Ascending aorta (tissue), 2 donors: ENCODE results near the gene POU3F1. TPM values are rescaled to one million over a fixed set of nuclear protein-coding genes. Genes with fewer than 3 reads are reported as not detected.

ENCODE experiments used
- DNase-seq, 2 donors: peaks; one replicate each; pipeline ENCODE4 v3.0.0-alpha.2; 2019; ENCODE audit warnings: low spot score in 2 of 2
- H3K27ac ChIP-seq, 2 donors: fragments of 200-600 bp; sonication (generic); one replicate each; pipeline ENCODE4 v1.5.1; 2016 to 2017; ENCODE audit warnings: mild to moderate bottlenecking in 1 of 2
- H3K27me3 ChIP-seq: fragments of 200-600 bp; sonication (generic); one replicate; pipeline ENCODE4 v1.5.1; 2017
- H3K36me3 ChIP-seq, 2 donors: fragments of 200-600 bp; sonication (generic); one replicate each; pipeline ENCODE4 v1.5.1; 2016
- H3K4me1 ChIP-seq, 2 donors: fragments of 200-600 bp; sonication (generic); one replicate each; pipeline ENCODE4 v1.5.1; 2016 to 2017; ENCODE audit warnings: mild to moderate bottlenecking in 1 of 2
- H3K4me3 ChIP-seq, 2 donors: fragments of 200-600 bp; sonication (generic); one replicate each; pipeline ENCODE4 v1.5.1; 2016 to 2017; ENCODE audit warnings: mild to moderate bottlenecking in 1 of 2
- H3K9me3 ChIP-seq, 2 donors: fragments of 200-600 bp; sonication (generic); one replicate each; pipeline ENCODE4 v1.5.1; 2016
- intact Hi-C: fragments of 100-400 bp; cut with DNase I; formaldehyde crosslinking; loops from one replicate; pipeline ENCODE4 v1.15.1; 2023
- total RNA-seq: library from RNA; depleted of rRNA; stranded (reverse); fragments of >200 nt; gene quantifications from one replicate; pipeline ENCODE4 v1.1.0, GENCODE V29; 2016
- TF ChIP-seq, protein P1 (sequence below), 3 experiments: fragments of 200-600 bp in 2 of 3; fragments of 450-650 bp in 1 of 3; sonication (generic) in 2 of 3; IDR thresholded peaks; one replicate each; pipeline ENCODE4 v1.5.1; 2016 to 2019; ENCODE audit warnings: antibody characterized with exemption in 3 of 3, mild to moderate bottlenecking in 1 of 3, moderate library complexity in 1 of 3

Gene POU3F1
- total RNA-seq, 1 donor from 2014 or later = not detected

DNA sequence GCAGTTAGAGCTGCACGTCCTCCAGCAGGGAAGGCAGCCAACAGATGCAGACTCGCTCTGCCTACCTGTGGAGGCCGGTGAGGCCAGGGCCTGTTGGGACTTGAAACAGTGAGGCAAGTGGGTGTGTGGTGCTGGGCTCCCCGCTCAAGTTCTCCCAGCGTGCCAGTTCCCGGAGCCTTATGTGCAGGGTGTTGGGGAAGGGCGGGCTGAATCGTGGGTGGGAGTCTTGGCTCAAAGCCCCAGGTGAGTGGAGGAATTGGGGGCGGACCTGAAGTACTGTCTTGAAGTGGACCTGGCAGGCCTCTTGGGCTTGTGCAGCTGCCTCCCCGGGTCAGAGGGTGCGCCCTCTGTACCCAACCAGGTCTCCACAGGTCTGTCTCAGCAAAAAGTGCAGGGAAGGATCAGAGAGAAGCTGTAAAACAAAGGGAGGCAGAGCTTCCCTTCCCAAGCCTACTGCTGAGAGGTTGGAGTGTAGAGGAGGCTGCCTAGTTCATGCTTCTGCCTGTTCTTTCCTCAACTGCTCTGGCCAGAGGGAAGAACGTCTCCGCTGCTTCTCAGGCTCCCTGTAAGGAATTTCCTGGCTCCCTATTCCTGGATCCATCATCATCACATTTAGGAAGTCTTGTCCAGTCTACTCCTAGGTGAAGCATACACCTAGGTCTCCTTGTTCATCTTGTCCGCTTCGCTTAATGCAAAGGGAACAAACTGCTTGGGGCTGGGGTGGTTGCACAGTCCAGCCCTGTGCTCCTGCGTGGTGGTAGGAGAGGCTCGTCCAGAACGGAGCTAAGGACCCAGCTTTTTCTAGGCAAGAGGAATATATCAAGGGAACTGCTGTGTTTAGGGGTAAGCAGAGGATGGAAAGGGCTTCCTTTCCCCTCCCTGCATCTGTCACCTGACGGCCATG, 19.1 kb downstream of the POU3F1 start:
- H3K4me3 ChIP-seq = no peak overlapping the region
- DNase-seq = no peak
- peaks cover 33 to 36% of the 10 kb centered on the region in 2 donors for H3K36me3 ChIP-seq
- H3K9me3 ChIP-seq = no peaks in the 10 kb centered on the region
- TF ChIP-seq, protein P1, sequence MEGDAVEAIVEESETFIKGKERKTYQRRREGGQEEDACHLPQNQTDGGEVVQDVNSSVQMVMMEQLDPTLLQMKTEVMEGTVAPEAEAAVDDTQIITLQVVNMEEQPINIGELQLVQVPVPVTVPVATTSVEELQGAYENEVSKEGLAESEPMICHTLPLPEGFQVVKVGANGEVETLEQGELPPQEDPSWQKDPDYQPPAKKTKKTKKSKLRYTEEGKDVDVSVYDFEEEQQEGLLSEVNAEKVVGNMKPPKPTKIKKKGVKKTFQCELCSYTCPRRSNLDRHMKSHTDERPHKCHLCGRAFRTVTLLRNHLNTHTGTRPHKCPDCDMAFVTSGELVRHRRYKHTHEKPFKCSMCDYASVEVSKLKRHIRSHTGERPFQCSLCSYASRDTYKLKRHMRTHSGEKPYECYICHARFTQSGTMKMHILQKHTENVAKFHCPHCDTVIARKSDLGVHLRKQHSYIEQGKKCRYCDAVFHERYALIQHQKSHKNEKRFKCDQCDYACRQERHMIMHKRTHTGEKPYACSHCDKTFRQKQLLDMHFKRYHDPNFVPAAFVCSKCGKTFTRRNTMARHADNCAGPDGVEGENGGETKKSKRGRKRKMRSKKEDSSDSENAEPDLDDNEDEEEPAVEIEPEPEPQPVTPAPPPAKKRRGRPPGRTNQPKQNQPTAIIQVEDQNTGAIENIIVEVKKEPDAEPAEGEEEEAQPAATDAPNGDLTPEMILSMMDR (IDR thresholded peaks at IDR 0.05) = no peak
- H3K4me1 ChIP-seq = peaks cover 0 to 10% of the 10 kb centered on the region in 2 donors
- no peaks in the 10 kb centered on the region for H3K27me3 ChIP-seq
- no peak overlapping the region for H3K27ac ChIP-seq
- intact Hi-C loops = no loop called here

DNA sequence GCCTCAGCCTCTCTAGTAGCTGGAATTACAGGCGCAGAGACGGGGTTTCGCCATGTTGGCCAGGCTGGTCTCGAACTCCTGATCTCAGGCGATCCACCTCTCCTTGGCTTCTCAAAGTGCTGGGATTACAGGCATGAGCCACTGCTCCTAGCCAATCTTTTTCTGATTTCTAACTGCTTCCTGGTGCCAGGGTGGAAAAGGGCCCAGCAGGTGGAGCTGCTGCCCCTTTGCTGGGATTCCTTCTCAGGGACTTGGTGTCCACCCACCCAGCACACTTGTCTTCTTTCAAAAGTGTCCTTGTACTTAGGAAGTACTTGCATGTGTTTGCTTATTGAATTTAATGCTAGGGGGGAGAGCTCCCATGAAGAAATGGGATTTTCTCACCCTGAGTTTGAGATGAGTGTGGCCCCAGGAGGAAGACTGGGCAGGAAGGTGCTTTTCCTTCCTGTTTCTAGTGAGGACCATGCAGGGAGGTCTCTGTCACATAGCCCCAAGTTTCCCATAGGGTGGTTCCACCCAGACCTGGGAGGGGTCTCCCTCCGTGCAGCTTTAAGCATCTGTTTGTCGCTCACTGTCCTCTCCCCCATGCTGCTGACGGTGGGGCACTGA, 19.9 kb downstream of the POU3F1 start:
- no peaks in the 10 kb centered on the region for H3K9me3 ChIP-seq
- H3K4me1 ChIP-seq = peaks cover 0 to 10% of the 10 kb centered on the region in 2 donors
- intact Hi-C loops = no loop called here
- no peaks in the 10 kb centered on the region for H3K27me3 ChIP-seq
- TF ChIP-seq, protein P1 (IDR thresholded peaks at IDR 0.05) = peak in 1 of 3 experiments; percentile 49
- H3K27ac ChIP-seq = no peak overlapping the region
- no peak overlapping the region for H3K4me3 ChIP-seq
- peaks cover 40 to 43% of the 10 kb centered on the region in 2 donors for H3K36me3 ChIP-seq
- no peak for DNase-seq

DNA sequence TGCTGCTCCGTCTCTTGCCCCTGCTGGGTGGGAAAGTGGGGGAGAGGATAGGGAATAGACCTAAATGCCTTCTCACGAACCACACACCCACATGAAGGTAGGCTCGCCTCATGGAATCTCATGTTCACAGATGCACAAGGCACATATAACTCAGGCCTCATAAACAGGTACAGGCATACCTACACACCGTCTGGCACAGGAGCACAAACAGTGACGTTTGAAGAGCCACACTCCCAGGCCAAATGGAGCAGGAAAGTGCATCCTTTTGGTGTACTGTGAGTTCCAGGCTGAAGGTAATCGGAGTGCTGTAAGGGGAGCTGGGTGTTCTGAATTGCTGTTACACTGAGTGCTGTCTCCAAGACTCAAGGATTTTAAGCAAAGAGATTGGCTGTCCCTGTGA, 20.9 kb downstream of the POU3F1 start:
- peaks cover 50 to 54% of the 10 kb centered on the region in 2 donors for H3K36me3 ChIP-seq
- DNase-seq = no peak
- intact Hi-C loops = no loop called here

DNA sequence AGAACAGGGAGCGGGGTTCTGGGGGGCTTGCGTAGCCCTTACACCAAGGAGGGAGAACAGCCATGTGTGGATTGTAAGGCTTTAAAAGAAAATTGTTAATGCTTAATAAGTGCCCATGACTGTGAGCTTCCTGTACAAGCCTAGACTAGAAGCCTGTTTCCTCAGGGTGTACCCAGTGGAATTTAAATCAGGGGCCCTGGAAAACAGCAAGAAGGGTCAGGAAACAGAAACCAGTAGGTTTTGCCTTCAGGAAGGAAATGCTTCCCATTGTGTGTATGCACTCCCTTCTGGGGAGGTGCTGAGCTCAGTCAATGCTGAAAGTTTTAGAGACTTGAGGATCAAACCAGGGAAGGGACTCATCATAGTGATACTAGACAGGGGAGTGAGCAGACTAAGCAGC, 21.4 kb downstream of the POU3F1 start:
- Histone ChIP-seq H3K4me3 (no peak overlapping the region), H3K4me1 (peaks cover 0 to 10% of the 10 kb centered on the region in 2 donors), H3K36me3 (peaks cover 54 to 58% of the 10 kb centered on the region in 2 donors), H3K9me3 (no peaks in the 10 kb centered on the region), H3K27me3 (no peaks in the 10 kb centered on the region), H3K27ac (no peak overlapping the region)
- intact Hi-C loops = no loop called here
- TF ChIP-seq, protein P1 (IDR thresholded peaks at IDR 0.05) = no peak
- DNase-seq = no peak

More for the DNA sequence above, 20.9 kb downstream of the POU3F1 start:
- Histone ChIP-seq H3K4me3 (no peak overlapping the region), H3K9me3 (no peaks in the 10 kb centered on the region), H3K4me1 (peaks cover 0 to 10% of the 10 kb centered on the region in 2 donors), H3K27me3 (no peaks in the 10 kb centered on the region), H3K27ac (no peak overlapping the region)
- TF ChIP-seq, protein P1 (IDR thresholded peaks at IDR 0.05) = no peak

DNA sequence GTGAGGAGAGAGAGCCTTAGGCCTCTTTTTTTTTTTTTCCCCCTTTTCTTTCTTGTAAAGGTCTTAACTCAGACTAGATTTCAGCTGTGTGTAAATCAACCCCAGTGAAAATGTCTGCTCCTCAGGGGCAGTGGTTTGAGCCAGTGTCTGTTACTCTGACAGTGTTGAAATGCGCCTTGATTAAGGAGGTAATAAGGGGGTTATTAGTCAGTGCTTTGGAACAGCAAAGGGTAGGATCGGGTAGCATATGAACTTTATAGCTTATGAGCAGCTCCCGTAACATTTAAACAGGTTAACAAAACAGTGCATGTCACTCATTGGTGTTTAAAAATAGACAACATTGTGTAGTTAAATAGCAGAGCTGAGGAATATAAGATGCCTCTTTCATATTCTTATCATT, 23.8 kb downstream of the POU3F1 start:
- Histone ChIP-seq H3K27me3 (no peaks in the 10 kb centered on the region), H3K4me3 (no peak overlapping the region), H3K9me3 (no peaks in the 10 kb centered on the region), H3K36me3 (peaks cover 78 to 82% of the 10 kb centered on the region in 2 donors), H3K27ac (no peak overlapping the region), H3K4me1 (no peaks in the 10 kb centered on the region)
- intact Hi-C loops = no loop called here
- no peak for DNase-seq
- TF ChIP-seq, protein P1 (IDR thresholded peaks at IDR 0.05) = no peak
